EH (cell line): ENCODE results near the gene NR5A1.

ENCODE experiments used
- DNase-seq: peaks from one replicate; pipeline ENCODE4 v3.0.0-alpha.2; 2015; ENCODE audit warnings: low read depth

Gene NR5A1

DNA sequence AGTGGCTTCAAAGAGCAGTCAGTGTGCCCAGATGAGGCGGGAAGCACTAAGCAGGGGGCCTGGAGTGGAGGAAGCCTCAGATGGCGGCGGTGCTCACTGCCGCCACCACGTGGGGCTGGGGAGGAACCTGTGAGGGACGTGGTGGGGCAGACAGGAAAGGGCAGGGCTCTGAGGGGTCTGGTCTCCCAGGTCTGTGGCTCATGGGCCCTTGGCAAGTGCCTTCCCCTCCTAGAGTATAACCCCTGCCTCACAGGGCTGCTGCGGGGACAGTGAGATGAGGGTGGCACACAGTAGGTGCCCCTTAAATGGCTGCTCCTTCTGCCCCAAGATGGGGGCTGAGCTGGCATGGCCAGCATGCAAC, 26.6 kb downstream of the NR5A1 start:
- DNase-seq = peak; percentile 23

DNA sequence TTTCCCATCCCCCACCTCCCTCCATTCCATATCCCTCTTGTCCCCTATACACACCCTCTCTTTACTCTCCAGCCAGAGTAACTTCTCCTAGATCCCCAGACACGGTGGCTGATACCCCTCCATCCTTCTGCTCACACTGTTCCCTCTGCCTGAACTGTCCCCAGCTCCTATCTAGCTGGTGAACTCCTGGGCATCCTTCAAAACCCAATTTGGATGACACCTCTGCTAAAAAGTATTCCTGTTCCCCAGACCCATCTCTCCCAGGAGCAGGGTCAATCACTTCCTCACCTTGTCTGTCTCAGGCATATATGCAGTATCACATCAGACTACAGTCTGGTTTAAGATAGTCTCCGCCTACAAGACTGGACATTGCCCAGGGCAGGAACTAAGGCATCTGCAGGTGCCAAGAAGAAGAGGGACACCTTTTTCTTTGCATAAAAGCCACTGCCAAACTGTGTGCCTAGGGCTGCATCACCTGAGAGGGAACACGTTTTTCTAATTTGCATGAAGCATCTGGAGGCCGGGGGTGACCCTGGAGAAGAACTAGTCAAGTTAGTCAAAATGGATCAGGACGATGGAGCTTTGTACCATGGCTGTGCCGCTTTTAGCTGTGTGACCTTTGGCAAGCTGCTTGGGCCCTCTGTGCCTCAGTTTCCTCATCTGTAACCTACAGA, 27.1 kb downstream of the NR5A1 start:
- no peak for DNase-seq

DNA sequence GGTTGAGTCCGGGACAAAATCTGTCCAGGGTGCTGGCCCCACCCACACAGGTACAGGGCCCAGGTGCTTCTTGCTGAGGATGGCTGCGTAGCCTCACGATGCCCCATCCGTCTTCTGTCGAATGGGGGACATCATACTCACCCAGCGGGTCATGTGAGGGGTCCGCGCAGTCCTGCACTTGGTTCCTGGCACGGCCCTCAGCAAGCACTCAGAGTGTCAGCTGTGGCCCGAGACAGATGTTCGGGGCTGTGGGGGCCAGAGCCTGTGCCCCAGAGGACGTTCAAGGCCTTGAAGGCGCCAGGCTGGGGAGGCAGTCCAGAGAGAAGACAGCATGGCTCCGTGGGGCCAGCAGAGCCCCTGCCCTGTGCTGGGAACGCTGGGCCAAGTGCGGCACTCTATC, 27.8 kb downstream of the NR5A1 start:
- DNase-seq = no peak

DNA sequence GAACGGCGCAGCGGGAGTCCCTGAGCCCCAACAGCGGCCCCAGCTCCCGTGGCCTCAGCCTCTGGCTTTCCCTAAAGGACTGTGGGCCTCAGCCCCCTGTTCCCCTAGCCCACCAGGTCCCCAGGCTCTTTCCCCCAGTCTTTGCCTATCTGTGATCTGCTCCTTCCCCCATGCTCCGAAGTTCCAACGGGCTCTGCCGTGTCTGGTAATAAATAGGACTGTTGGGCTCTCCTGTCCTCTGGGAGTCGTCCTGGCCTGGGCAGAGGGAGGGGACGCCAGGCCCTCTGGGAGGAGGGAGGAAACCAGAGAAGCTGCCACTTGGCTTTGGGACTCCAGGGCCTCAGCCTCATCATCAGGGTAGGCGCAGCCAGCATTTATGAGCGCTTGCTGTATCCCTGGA, 28.8 kb downstream of the NR5A1 start:
- DNase-seq = no peak

DNA sequence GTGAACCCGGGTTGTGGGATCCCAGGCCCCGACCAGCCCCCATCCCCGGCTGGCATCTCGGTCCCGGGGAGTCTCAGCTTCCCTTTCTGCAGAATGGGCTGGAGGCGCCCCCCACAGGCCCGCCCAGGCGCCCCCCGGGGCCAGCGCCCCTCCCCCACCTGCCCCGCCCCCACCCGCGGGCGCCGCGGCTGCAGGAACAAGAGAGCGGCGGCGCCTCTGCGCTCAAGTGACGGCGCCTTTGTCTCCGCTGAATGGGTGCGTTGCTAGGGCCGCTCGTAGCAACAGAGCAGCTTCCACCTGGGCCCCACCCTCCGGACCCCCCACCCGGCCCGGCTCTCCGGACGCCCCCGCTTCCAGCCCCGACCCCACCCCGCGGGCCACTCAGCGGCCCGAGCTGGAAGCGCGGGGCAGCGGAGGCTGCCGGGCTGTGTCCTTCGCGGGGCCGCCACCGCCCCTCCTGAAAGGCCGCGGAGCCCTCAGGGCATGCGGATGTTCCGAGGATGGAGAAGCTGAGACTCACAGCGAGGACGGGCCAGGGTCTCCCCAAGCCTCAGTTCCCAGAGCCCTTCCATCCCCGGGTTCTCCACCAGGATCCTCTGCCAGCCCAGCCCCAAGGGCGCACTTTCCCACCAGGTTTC, 29.4 kb downstream of the NR5A1 start:
- DNase-seq = no peak

DNA sequence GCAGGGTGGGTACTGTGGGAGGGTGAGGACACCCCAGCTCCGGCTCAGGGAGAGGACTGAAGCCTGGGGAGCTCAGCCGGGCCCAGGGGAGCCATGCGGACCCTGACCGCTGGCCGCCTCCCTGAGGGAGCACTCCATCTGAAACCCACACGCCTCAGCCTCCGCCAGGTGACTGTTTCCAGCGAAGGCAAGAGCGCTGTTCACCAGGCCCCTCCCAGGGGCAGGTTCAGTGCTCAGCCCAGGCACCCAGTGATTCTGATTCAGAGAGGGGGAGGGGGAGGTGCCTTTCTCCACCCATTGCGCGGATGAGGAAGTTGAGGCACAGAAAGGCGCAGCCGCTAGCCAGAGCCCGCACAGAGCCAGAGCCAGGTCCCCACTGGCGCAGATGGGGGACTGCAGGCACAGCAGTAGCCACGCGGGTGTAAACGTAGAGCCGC, 30.0 kb downstream of the NR5A1 start:
- no peak for DNase-seq

DNA sequence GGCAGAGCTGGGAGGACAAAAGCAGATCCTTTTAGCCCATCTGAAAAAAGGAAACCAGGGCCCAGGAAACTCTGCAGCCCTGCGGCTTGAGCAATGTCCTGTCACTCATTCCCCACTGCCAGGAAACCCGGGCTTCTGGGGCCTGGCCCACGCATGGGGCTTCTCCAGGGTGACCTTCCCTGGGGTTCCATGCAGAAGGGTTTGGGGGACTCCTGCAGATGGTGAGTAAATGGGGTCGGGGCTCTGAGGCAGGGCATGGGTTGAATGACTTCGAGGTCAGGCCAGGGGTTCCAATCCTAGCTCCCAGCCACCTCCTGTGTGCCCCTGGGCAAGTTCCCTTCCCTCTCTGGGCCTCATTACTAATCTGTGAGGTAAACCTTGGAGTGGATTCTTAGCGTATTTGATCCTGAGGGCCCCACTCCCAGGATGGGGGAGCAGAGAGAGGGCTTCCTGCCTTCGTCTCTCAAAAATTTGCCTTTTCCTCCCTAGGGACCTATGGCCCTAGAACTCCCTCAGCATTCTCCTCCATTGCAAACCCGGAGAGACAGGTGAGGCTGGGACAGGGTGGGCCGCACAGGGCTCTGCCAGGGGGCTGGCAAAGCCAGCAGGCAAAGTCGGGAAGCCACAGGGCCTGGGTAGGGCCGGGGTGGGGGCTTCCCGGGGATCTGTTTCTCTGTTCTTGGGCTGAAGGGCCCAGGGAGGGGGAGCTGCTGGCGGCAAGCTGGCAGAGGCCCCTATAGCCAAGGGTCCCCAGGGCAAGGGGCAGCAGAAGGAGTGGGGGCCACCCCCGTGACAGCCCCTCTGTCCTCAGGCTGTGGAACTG, 31.1 kb downstream of the NR5A1 start:
- no peak for DNase-seq

DNA sequence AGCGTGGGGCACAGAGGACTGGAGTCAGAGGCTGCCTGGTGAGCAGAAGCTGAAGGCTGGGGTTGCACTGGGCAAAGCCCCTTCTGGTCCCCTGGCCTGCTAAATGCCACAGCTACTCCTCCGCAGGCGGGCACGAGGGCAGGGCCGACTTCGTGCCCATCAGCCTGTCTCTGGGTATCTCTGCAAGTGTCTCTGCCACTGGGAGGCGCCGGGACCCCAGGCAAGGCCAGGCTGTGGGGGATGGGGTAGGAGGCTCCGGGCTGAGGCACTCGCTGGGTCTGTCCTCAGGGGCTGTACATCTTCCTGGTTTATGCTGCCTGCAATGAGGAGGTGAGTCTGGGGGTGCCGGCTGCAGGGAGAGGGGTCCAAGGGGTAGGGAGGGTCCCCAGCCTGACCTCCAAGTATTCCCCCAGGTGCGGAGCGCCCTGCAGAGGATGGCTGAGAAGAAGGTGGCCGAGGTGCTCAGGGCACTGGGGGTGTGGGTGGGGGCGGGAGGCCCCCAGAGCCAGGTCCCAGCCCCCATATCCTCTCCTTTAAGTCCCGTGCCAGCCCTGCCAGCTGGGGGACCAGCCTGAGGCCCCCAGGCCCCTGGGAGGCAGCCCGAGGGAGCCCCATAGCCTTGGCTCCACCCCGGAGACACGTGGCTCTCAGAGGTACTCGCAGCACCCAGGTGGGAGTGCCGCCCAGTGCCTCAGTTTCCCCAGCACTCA, 31.9 kb downstream of the NR5A1 start:
- DNase-seq = no peak

DNA sequence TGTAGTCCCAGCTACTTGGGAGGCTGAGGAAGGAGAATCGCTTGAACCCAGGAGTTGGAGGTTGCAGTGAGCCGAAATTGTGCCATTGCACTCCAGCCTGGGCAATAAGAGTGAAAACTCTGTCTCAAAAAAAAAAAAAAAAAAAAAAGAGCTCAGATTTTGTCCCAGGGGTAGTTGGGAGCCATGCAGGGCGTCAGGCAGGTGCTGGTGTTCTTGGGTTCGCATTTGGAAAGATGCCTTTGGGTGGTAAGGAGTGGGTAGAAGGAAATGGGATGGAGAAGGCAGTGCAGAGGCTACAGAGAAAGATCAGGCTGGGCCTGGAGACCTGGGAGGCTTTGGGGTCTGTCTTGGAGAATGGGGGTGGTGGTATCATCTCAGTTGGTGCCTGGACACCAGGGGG, 33.0 kb downstream of the NR5A1 start:
- no peak for DNase-seq

DNA sequence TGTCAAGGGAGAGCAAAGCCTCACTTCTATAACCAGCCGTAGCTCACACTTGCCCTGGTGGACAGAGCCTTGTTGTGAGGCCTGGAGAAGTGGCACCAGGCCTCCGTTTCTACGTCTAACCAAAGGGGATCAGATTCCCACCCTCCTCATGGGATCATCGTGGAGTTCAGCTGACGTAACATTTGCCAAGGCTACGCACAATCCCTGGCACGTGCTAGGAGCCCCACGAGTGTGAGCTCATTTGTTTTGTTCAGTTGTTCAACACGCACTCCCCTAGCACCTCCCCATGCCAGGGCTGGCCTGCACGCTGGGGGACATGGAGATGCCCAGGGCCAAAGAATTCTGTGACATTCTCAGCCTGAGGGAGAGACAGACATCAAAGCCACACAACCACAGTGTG, 33.9 kb downstream of the NR5A1 start:
- no peak for DNase-seq

DNA sequence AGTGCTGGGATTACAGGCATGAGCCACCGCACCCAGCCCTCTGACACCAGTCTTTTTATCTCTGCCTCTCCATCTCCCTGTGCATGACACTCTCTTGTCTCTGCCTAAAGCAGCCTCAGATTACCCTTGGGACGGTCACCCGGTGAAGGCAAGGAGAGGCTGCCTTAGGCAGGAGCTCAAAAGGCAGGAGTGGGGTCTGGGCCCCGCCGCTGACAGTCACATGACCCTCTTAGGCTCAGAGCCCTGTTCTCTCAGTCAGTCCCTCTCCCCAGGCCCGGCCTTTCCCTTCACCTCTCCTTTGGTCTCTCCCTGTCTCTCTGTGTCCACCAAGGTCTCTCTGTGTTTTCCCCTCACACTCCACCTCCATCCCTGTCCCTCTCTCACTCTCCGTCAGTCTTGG, 34.4 kb downstream of the NR5A1 start:
- no peak for DNase-seq

DNA sequence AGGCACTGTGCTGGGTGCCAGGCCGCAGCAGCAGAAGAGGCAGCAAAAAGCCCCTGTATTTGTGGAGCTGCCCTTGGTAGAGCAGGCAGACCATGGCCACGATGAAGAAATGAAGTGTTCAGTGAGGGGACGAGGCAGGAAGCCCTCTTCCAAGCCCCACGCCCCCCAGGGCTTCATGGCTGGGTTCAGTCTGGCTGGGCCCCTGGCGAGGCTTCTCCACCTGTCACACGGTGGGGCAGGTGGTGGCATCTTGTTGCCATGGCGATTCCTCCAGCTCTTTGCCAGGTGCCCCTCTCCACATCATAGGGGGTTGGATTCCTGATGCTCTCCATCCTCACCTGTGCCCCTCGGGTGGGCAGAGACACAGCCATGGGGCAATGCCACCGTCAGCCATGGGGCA, 35.4 kb downstream of the NR5A1 start:
- DNase-seq = no peak

DNA sequence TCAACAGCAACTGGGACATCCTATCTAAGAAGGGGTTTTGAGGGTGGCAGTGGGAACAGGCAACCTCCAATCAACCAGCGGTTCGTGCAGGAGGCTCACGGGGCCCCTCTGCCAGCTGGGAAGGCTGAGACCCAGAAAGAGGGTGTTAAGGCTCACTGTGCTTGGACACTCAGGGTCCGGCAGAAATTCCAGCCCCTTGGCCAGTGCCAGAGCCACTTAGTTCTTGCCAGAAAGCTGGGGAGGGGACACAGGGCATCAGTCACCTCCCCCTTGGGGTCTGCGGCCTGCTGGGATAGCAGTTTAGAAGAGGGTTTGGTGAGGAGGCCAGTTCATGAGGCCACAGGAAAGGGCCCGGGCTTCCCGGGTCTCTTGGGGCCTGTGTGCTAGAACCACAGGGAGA, 36.5 kb downstream of the NR5A1 start:
- DNase-seq = no peak

DNA sequence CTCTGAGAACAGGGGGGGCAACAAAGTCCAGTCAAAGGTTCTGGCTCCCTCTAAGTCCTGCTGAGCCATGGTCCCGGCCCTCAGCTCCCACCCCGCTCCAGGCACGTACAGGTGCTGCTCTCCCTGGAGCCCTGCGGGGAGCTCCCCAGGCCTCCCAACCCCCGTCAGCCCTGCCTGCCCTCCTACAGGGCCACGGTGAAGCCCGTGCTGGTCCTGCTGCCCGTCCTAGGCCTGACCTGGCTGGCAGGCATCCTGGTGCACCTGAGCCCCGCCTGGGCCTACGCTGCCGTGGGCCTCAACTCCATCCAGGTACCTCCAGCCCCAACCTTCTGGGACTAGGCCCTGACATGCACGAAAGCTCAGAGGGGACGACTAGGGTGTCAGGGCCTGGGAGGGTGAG, 36.9 kb downstream of the NR5A1 start:
- DNase-seq = no peak

DNA sequence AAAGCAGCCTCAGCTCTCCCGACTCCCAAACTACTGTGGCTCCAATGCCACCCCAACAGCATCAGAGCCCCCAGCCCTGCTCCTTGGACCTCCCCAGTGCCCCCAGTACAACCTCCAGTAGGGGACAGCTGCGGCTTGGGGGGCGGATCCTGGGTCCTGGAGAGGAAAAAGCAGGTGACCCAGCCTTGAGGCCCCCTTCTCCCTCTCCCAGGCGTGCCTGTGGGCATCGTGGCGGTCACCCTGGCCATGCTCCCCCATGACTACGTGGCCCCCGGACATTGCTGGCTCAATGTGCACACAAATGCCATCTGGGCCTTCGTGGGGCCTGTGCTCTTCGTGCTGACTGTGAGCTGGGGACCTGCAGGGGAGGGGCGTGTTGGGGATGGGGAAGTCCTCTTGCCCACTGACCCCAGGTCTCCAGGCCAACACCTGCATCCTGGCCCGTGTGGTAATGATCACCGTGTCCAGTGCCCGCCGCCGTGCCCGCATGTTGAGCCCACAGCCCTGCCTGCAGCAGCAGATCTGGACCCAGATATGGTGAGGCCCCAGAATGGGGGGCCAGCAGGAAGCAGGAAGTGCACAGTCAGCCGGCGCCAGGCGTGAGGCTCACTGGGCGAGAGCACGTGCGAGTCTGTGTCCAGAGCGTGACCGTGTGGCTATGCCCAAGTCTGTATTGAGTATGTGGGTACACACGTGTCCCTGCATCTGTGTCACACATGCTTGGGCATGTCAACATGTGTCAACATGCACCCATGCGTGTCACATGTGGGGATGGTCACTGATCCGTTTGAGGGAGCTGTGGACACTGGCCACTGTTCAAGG, 38.0 kb downstream of the NR5A1 start:
- DNase-seq = no peak

DNA sequence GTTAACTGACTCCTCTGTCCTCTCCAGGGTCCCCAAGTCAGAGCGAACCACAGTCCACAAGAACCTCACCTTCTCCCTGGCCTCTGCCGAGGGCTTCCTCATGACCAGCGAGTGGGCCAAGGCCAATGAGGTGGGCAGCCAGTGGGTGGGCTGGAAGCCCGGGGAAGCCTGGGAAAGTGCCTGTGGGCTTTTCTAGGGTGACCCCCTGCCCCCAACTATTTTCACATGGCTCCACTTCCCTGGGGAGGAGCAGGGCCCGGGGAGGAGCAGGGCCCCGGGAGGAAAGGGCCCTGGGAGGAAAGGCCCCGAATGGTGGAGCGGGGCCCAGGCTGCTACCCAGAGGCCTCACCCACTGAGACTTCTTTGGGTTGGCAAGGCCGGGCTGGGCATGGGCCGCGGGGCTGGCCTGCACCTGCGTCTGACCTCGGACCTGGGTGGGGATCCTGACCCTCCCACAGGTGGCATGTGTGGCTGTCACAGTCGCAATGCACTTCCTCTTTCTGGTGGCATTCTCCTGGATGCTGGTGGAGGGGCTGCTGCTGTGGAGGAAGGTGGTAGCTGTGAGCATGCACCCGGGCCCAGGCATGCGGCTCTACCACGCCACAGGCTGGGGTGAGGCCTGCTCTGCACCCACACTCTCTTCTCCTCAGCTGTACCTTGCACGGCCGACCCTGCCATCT, 39.0 kb downstream of the NR5A1 start:
- no peak for DNase-seq

DNA sequence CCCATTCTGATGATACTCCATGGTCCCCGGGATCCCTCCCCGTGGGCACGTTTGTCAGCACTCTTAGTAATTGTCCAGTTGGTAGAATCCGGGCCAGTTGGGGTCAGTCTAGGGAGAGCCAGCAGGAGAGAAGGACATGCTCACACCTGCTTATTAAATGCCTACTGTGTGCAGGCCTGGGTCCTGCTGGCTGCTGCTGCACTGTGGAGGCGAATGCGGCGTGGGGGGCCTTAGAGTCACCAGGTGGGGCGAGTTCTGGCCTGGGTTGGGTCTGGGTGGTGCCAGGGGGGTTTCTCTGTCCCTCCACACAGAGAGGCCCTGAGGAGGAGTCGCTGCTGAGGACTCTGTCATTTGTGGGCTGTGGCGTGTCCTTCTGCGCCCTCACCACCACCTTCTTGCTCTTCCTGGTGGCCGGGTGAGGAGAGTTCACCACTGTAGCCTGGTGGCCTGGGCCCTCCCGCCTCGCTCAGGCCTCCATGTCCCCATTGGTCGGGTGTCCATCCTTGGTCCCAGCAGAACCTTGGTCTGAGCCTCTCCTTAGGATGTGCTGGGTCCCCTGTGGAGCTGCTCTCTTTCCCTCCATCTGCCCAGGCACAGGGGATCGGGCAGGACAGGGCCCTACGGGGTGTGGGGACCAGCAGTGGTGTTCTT, 39.7 kb downstream of the NR5A1 start:
- DNase-seq = no peak

DNA sequence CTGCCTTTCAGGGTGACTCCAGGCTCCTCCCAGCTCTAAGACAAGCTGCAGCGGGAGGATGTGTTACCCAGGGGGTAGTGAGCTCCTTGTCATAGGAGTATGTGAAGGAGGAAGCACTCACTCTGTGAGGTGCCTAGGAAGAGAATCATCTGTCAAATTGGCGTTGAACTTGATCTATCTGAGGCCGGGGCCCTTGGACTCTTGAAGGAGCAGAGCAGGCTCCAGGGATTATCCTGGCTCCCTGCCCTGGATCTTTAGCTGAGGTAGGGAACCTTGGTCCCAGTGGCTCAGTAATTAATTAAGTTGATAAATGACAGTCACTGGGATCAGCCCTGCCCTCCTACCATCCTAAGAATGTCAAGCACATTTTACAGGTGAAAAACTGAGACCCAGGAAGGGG, 41.5 kb downstream of the NR5A1 start:
- DNase-seq = no peak

DNA sequence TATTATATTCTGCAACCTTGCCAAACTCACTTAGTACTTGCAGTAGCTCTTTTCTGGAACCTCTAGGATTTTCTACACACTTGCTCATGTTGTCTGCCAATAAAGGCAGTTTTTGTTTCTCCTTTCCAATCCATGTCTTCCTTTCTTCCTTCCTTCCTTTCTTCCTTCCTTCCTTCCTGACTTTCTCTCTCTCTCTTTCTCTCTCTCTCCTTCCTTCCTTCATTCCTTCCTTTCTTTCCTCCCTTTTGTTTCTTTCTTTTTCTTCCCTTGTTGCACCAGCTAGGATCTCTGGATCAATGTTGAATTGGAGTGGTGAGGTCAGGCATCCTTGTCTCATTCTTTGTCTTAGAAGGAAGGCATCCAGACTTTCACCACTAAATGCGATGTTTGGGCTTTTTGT, 44.5 kb downstream of the NR5A1 start:
- no peak for DNase-seq

DNA sequence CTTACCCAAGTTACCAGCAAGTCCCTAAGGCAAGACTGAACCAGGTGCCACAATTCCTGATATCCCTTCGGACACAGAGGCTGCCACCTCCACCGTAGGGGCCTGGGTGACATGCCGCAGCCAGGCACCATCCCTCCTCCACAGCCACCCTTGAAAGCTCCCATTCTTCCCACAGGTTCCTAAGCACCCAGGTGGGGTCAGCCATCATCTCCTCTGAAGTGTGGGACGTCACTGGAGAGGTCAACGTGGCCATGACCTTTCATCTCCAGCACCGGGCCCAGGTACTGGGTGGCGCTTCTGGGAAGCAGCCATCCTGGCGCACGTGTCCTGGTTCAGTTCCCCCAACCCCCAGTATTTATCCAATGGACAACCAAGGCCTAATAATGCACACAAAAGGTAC, 48.8 kb downstream of the NR5A1 start:
- no peak for DNase-seq
